ENCODE data around the gene SDHAF1.

DNA sequence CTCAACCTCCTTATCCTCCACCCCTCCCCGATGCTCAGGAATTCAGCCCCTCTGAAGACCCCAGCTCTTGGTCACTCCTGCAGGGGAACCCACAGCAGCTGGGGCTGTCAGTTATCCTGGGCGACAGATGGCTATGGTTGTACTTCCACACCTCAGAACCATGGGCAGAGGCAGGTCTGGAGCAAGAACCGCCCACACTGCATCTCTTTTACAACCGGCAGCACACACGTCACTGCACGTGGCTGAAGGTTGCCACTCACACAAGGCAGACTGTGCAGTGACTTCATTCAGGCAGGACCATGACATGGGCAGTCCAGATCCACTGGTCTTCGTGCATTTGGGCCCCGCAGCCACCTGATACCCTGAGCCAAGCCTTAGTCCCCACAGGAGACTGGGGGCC is 21.5 kb upstream of the SDHAF1 start:
- TF ChIP-seq, protein P1, sequence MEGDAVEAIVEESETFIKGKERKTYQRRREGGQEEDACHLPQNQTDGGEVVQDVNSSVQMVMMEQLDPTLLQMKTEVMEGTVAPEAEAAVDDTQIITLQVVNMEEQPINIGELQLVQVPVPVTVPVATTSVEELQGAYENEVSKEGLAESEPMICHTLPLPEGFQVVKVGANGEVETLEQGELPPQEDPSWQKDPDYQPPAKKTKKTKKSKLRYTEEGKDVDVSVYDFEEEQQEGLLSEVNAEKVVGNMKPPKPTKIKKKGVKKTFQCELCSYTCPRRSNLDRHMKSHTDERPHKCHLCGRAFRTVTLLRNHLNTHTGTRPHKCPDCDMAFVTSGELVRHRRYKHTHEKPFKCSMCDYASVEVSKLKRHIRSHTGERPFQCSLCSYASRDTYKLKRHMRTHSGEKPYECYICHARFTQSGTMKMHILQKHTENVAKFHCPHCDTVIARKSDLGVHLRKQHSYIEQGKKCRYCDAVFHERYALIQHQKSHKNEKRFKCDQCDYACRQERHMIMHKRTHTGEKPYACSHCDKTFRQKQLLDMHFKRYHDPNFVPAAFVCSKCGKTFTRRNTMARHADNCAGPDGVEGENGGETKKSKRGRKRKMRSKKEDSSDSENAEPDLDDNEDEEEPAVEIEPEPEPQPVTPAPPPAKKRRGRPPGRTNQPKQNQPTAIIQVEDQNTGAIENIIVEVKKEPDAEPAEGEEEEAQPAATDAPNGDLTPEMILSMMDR (conservative IDR thresholded peaks at IDR 0.05; ENCODE audit: low read length) = no peak
- TF ChIP-seq EZH2phosphoT487 (IDR thresholded peaks at IDR 0.05; ENCODE audit: borderline replicate concordance) = no peak

Data from Loucy (cell line).